Neural cell (in vitro differentiated cells): Measurements from ENCODE around the gene RNASE7. TPM values are rescaled to one million over a fixed set of nuclear protein-coding genes. Genes with fewer than 3 reads are reported as not detected.

Source experiments
- H2AFZ ChIP-seq: fragments of 200-600, 300-800 bp; sonication (generic), shearing (Covaris generic); 2 replicates; pipeline ENCODE4 v1.6.0; 2014; ENCODE audit warnings: low read depth, mild to moderate bottlenecking, antibody characterized with exemption, low read length, moderate library complexity
- H3F3A ChIP-seq: fragments of 200-600 bp; shearing (Covaris generic); 2 replicates; pipeline ENCODE4 v1.6.1; 2016; ENCODE audit warnings: mild to moderate bottlenecking, moderate library complexity, mixed read lengths, antibody characterized with exemption, low read length; ENCODE audit not compliant: insufficient read depth, poor library complexity, severe bottlenecking
- H3K27ac ChIP-seq: fragments of 200-600, 300-800 bp; sonication (generic), shearing (Covaris generic); 2 replicates; pipeline ENCODE4 v1.5.1; 2014; ENCODE audit warnings: mild to moderate bottlenecking, low read length, moderate library complexity
- H3K27me3 ChIP-seq: fragments of 300-800, 200-600 bp; sonication (generic), shearing (Covaris generic); 2 replicates; pipeline ENCODE4 v1.6.0; 2014; ENCODE audit warnings: mild to moderate bottlenecking, low read depth, low read length, moderate library complexity; ENCODE audit not compliant: insufficient read depth
- H3K36me3 ChIP-seq: fragments of 300-800, 200-600 bp; sonication (generic), shearing (Covaris generic); 2 replicates; pipeline ENCODE4 v1.5.1; 2014; ENCODE audit warnings: mild to moderate bottlenecking, antibody characterized with exemption, low read length, moderate library complexity; ENCODE audit not compliant: insufficient read depth
- H3K4me2 ChIP-seq: fragments of 300-800, 200-600 bp; sonication (generic), shearing (Covaris generic); 2 replicates; pipeline ENCODE4 v1.6.0; 2014; ENCODE audit warnings: mild to moderate bottlenecking, low read length
- H3K4me3 ChIP-seq: fragments of 300-800, 200-600 bp; sonication (generic), shearing (Covaris generic); 2 replicates; pipeline ENCODE4 v1.5.1; 2014; ENCODE audit warnings: mild to moderate bottlenecking, low read length, moderate library complexity
- H3K79me2 ChIP-seq: fragments of 200-600 bp; shearing (Covaris generic); replicated peaks from 2 replicates; pipeline ENCODE4 v1.6.0; 2014; ENCODE audit warnings: mild to moderate bottlenecking, low read length, moderate library complexity; ENCODE audit not compliant: insufficient read depth
- H3K9ac ChIP-seq: fragments of 300-800, 200-600 bp; sonication (generic), shearing (Covaris generic); 2 replicates; pipeline ENCODE4 v1.6.1; 2016; ENCODE audit warnings: mild to moderate bottlenecking, low read length, mixed read lengths
- H3K9me2 ChIP-seq: fragments of 200-600 bp; shearing (Covaris generic); 2 replicates; pipeline ENCODE4 v1.6.1; 2016; ENCODE audit warnings: mild to moderate bottlenecking, low read length, mixed read lengths; ENCODE audit not compliant: insufficient read depth
- H3K9me3 ChIP-seq: fragments of 200-600, 300-800 bp; sonication (generic), shearing (Covaris generic); 2 replicates; pipeline ENCODE4 v1.6.1; 2016; ENCODE audit warnings: mild to moderate bottlenecking, mixed run types, low read length, moderate library complexity, mixed read lengths
- H4K20me1 ChIP-seq: fragments of 200-600 bp; shearing (Covaris generic); 2 replicates; pipeline ENCODE4 v1.6.1; 2016; ENCODE audit warnings: mild to moderate bottlenecking, mixed run types; ENCODE audit not compliant: insufficient read depth
- CTCF ChIP-seq: fragments of 450-650 bp; IDR thresholded peaks from 2 replicates; pipeline ENCODE4 v1.5.1; 2014; ENCODE audit warnings: antibody characterized with exemption, mild to moderate bottlenecking, moderate library complexity; ENCODE audit not compliant: poor library complexity, severe bottlenecking
- EP300 ChIP-seq: fragments of 450-650 bp; conservative IDR thresholded peaks from 2 replicates; pipeline ENCODE4 v1.6.1; 2014; ENCODE audit warnings: antibody characterized with exemption, mild to moderate bottlenecking, moderate library complexity; ENCODE audit not compliant: poor library complexity, severe bottlenecking
- EZH2 ChIP-seq: fragments of 200-600, 300-800 bp; shearing (Covaris generic), sonication (generic); IDR thresholded peaks from 2 replicates; pipeline ENCODE4 v1.6.1; 2014; ENCODE audit warnings: antibody characterized with exemption, low read length, borderline replicate concordance, mild to moderate bottlenecking; ENCODE audit not compliant: insufficient read depth, poor library complexity, severe bottlenecking
- MXI1 ChIP-seq: fragments of 450-650 bp; conservative IDR thresholded peaks from 2 replicates; pipeline ENCODE4 v1.6.1; 2014; ENCODE audit warnings: antibody characterized with exemption, mild to moderate bottlenecking; ENCODE audit not compliant: poor library complexity, severe bottlenecking
- POLR2AphosphoS5 ChIP-seq: IDR thresholded peaks from 2 replicates; pipeline ENCODE4 v1.6.1; 2012
- RAD21 ChIP-seq: fragments of 450-650 bp; conservative IDR thresholded peaks from 2 replicates; pipeline ENCODE4 v1.6.1; 2014; ENCODE audit warnings: antibody characterized with exemption, mild to moderate bottlenecking, moderate library complexity
- REST ChIP-seq: IDR thresholded peaks from 2 replicates; pipeline ENCODE4 v1.6.1; 2012; ENCODE audit warnings: borderline replicate concordance
- SMC3 ChIP-seq: fragments of 450-650 bp; conservative IDR thresholded peaks from 2 replicates; pipeline ENCODE4 v1.6.1; 2014; ENCODE audit warnings: antibody characterized with exemption, mild to moderate bottlenecking, moderate library complexity; ENCODE audit not compliant: poor library complexity
- TAF1 ChIP-seq: IDR thresholded peaks from 2 replicates; pipeline ENCODE4 v1.6.1; 2012; ENCODE audit warnings: low read depth
- polyA plus RNA-seq: library from polyadenylated mRNA; depleted of rRNA; stranded (reverse); fragments of >200 nt; gene quantifications from 2 replicates; pipeline ENCODE4 v1.2.3, GENCODE V29; 2014

The RNASE7 gene
- polyA plus RNA-seq, 1 donor from 2014 or later, result not detected

DNA sequence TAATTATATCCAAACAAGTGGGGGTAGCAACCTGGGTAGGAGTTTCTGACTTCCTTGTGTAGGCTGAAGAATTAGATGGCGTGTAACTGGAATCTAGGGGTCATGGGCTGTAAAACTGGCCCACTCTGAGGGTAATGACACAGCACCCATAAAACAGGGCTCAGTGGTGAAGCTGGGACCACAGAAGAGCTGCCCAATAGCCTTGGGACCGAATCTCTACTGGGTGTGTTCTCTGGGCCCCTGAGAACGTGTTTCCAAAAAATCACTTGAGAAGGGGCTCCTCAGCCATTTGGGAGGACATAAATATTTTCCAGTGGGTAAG, 19.1 kb downstream of the RNASE7 start:
- Histone ChIP-seq H3K4me3 (no peak overlapping the region), H3K9me3 (no peaks in the 10 kb centered on the region), H3K9ac (no peak overlapping the region), H3K27me3 (no peaks in the 10 kb centered on the region), H3K9me2 (no peaks in the 10 kb centered on the region), H3F3A (no peaks in the 10 kb centered on the region), H3K79me2 (no peaks in the 10 kb centered on the region), H2AFZ (no peak overlapping the region), H3K4me2 (no peak overlapping the region), H3K36me3 (no peaks in the 10 kb centered on the region), H3K27ac (no peak overlapping the region), H4K20me1 (no peaks in the 10 kb centered on the region)
- no peak for TF ChIP-seq MXI1
- no peak for TF ChIP-seq EZH2
- TF ChIP-seq RAD21, result no peak
- TF ChIP-seq REST, result no peak
- no peak for TF ChIP-seq TAF1
- no peak for TF ChIP-seq SMC3
- TF ChIP-seq POLR2AphosphoS5, result no peak
- no peak for TF ChIP-seq CTCF
- no peak for TF ChIP-seq EP300

GRCh38 chr14:21063479-21063878, 21.3 kb downstream of the RNASE7 start:
- H2AFZ ChIP-seq, result no peak overlapping the region
- TF ChIP-seq TAF1 (no peak), MXI1 (no peak), REST (no peak), CTCF (no peak), EP300 (no peak), EZH2 (no peak), POLR2AphosphoS5 (no peak), SMC3 (no peak), RAD21 (no peak)

More at GRCh38 chr14:21063479-21063878, 21.3 kb downstream of the RNASE7 start:
- H3K27ac ChIP-seq, result no peak overlapping the region
- no peaks in the 10 kb centered on the region for H3K27me3 ChIP-seq
- H4K20me1 ChIP-seq, result no peaks in the 10 kb centered on the region
- H3K4me3 ChIP-seq, result no peak overlapping the region
- H3K36me3 ChIP-seq, result no peaks in the 10 kb centered on the region
- H3K9me3 ChIP-seq, result no peaks in the 10 kb centered on the region
- H3K4me2 ChIP-seq, result no peak overlapping the region
- H3F3A ChIP-seq, result peaks cover under 1% of the 10 kb centered on the region
- H3K79me2 ChIP-seq, result no peaks in the 10 kb centered on the region
- no peaks in the 10 kb centered on the region for H3K9me2 ChIP-seq
- H3K9ac ChIP-seq, result no peak overlapping the region
